GM21717 (cell line): Measurements from ENCODE around the gene CALCOCO1.
"Not testable (repeated sequence)": the region's sequence is repeated elsewhere in the genome, so short reads cannot be mapped to it uniquely, and the experiment has no call there.

Experiments
- ATAC-seq: cut with Tn5 transposase; IDR thresholded peaks from one replicate; pipeline ENCODE4 v1.9.1; 2021; ENCODE audit warnings: mild to moderate bottlenecking, moderate library complexity; ENCODE audit not compliant: unreplicated experiment

The CALCOCO1 gene

DNA sequence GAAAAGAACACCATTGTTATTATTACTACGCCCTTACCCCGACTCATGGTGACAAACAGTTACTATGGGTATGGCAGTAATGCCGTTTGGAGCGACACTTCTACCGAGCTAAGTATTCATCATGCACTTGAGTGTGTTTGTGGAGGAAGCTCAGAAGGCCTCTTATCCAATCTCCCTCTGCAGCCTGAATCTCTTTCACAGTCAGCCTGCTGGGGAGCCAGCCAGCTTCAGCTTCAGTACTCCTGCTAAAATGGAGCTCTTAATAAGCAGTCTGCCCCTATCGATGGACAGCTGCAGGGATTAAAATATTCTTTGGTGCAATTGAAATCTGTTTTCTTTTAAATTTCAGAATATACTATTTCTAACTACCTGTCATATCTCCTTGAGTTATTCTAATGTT lies 26.7 kb downstream of the CALCOCO1 start:
- no peak for ATAC-seq

DNA sequence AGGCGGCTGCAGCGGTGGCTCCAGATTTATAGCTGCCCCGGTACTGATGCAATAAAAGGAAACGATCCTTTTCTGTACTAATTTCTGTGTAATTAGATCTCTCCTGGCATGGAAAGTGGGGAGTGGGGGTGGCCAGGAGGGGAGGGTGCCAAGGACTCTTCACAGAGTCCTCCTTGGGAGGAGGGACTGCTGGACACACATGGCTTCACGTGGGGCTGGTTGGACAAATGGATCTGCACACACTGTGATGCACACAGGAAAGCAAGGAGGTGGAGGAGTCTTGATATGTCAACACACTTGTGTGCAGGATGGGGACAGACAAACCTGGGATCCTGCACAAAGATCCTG lies 27.6 kb downstream of the CALCOCO1 start:
- ATAC-seq = no peak

DNA sequence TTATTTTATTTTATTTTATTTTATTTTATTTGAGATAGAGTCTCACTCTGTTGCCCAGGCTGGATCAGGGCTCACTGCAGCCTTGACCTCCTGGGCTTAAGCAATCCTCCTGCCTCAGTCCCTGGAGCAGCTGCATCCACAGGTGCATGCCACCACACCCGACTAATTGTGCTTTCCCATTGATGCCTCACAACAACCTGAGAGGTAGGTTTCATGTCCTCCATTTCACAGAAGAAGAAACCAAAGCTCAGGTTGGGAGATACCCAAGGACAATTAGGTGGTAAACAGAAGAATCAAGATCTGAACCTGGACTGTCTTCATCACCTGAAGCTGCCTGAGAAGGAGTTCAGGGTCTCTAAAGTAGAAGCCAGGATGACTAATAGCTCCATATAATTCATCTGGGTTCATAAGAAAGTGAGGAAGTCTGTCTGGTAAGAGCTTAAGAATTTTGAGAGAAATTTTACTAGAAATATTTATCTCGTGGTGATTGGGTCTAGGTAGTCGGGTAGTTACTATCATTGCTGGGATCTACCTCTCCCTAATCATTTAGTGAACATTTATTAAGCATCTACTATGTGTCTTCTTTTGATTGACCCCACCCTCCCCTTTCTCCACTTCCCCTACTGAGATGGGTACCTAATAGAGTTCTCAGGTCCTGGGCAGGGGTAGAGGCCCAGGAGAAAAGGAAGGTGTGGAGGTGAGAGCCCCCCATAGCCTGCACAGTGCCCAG lies 28.1 kb downstream of the CALCOCO1 start:
- ATAC-seq = no peak

DNA sequence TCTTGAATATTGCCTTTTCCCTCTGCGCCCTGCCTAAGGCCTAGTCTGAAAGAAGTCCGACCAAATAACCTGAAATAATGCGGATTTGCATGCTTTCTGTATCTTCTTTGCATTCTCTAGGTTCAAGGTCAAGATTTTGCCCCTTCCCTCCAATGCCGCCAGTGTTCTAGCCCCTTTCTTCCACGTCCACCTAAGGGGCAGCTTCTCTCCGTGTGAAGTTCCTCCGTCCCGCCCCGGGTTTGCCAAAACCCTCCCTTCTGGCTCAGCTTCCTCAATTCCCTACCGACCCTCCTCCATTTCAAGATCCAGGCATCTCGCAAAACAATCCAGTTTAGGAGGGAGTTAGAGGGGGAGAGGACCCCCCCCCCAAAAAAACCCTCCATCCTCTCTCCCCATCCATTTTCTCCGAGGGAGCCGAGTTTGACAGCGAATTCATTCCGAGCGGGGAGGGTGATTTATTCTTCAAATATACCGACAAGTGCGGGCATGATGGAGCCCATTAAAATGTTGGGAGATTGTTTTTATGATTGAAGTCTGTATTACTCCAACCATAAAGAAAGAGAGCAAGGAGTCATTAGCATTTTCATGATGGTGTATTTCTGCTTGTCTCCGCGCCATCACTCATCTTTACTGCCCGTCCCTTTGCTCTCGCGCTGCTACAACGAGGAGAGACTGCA lies 30.5 kb downstream of the CALCOCO1 start:
- no peak for ATAC-seq

DNA sequence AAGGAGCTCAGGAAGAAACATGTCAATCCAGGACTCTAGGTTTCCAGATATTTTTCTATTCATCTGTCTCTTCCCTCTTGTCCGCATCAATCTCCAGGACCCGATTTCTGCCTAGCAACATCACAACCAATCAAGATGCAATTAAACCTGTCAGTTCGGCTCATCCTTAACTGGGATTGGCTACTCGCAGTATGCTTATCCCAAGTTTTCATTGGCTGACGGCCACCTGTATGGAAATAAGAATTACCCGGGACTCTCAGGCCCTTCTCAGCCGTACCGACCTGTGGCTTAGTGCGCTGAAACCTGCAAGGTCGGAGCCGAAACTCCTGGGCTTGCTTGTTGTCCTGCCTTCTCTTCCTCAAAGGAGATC lies 31.0 kb downstream of the CALCOCO1 start:
- ATAC-seq = no peak

DNA sequence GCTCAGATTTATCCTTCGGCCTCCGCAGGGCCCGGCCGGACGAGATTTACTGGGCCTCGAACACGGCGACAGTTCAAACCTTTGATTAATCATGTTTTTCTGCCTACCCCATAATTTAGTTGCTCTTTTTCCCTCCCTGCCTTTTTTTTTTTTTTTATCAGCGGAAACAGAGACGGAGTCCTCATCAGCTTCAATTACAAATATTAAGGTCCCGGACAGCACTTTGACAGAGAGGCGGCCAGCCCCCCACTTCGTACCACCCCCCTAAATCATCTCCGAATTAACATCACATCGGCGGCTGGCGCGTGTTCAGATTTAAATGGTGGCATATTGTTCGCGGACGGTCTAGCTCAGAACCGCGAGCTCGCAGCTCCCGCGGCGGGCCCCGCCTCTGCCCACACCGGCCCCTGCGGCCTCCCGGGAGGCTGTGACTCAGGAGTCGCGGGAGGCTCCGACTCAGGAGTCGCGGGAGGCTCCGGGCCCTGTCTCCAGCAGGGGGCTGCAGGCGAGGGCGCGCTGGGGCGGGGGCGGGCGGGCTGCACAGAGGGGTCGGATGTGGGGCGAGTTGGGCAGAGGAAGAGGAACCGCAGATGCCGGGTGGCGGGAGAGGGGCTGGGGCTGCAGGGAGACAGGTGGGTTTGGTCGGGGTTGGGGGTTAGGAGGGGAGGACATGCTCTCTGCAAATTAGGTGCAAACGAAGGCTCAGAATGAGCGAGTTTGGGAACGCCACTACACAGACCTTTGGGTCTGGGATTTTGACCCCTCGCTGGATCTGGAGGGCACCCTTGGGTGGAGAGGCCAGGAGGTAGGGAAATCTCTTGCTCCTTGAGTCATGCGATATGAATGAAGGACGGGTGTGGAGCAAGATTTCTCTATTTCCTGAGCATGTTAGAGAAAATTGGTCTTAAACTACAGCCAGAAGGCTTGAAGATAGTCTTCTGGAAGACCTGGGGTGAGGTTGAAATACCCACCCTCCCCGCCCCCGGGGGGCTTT lies 31.8 kb downstream of the CALCOCO1 start:
- ATAC-seq = no peak

DNA sequence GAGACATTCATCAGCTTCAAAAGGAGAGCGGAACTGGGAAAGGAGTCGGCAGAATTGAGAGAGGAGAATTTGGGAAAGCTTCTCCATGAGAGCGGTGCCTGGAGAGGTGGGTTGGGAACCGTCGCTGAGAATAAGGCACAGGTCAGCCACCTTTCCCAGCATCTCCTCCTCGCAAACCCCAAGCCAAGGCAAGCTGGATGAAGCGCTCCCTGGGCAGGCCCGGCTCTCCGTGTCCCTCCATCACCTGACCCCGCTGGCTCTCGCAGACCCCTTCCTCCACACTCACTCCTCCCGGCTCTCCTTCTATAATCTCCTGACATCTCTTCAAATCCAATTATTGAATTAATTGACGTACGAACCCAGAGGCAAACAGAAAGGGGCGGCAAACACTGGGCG lies 32.5 kb downstream of the CALCOCO1 start:
- no peak for ATAC-seq

DNA sequence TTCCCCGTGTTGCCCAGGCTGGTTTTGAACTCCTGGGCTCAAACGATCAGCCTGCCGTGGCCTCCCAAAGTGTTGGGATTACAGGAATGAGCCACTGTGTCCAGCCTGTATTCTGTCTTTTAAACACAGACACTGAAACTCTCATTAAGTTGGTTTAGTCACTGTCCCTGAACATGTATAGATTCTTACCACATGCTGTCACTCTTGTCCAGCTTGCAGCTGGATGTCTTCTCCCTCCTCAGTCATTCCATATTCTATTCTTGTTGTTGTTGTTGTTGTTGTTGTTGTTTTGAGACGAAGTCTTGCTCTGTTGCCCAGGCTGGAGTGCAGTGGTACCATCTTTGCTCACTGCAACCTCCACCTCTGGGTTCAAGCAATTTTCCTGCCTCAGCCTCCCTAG lies 39.1 kb downstream of the CALCOCO1 start:
- no peak for ATAC-seq

DNA sequence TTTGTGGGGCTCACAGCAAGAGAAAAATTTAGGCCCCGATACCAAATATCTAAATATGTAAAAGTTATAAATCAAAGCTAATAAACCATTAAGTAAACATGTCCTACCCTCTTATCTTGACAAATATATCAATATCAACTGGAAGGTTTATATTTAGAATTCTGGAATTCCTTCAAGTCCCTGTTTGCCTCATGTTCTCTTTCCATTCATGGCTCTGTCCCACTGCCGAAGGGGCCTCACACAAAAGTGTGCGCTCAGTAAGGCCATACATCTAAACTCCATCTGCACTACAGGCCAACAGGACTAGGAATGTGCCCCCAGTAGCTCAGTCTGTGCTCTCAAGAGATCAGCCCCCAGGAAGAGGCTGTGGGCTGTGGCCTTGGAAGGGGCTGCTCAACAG lies 40.8 kb downstream of the CALCOCO1 start:
- no peak for ATAC-seq

DNA sequence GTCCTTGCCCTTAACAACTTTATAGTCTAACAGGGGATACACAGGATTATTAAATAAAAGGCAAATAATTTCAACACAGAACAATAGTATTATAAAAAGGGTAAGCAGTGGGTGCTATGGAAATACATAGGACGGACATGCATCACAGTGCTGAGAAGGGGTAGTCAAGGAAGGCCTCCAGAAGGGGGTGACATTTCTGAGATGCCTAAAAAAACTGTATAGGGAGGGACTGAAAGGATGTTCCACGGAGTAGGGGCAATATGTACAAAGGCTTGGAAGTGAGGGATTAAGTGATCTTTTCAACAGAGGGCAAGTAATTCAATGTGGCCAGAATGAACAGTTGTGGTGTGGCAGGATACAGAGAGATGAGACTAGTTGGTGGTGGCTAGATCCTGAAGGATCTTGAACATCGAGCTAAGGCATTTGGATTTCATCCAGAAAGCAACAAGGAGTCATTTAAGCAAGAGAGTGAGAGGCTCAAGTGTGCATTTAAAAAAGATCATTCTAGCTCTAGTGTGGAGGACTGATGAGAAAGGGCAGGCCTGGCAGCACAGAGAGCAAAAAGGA lies 42.5 kb downstream of the CALCOCO1 start:
- ATAC-seq = no peak

DNA sequence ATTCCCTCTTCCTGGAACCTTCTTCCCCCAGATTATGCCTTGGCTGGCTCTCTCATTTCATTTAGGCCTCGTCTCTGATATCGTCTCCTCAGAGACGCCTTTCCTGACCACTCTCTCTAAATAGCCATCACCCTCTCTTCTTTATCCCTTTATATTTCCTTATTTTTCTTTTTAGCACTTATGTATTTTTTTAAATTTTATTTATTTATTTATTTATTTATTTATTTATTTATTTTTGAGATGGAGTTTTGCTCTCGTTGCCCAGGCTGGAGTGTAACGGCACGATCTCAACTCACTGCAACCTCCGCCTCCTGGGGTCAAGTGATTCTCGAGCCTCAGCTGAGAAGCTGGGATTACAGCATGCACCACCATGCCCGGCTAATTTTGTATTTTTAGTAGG lies 43.3 kb downstream of the CALCOCO1 start:
- ATAC-seq = no peak

DNA sequence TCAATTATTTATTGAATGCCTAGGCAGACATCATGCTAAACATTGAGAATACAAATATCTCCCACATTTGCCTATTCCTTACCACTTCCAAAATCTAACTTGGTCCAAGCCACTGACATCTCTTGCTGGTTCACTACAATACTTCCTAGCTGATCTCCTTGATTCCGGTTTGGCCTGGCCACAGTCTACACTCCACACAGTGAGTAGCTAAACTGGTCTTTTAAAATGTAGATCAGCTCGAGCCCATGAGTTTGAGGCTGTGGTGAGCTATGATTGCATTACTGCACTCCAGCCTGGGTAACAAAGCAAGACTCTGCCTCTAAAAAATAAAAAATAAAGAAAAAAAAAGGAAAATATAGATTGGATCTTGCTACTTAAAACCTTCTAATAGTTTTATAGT lies 43.8 kb downstream of the CALCOCO1 start:
- no peak for ATAC-seq

DNA sequence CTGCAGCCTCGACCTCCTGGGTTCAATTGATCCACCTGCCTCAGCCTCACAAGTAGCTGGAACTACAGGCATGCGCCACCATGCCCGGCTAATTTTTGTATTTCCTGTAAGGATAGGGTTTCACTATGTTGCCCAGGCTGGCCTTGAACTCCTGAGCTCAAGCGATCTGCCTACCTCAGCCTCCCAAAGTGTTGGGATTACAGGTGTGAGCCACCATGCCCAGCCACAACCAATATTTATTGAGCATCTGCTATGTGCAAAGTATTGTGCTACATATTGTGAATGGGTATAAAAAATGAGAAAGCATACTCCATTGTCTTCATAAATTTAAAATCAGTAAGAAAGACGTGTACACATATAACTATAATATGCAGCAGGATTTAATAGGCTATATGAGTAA lies 47.2 kb downstream of the CALCOCO1 start:
- ATAC-seq = not testable (repeated sequence)

DNA sequence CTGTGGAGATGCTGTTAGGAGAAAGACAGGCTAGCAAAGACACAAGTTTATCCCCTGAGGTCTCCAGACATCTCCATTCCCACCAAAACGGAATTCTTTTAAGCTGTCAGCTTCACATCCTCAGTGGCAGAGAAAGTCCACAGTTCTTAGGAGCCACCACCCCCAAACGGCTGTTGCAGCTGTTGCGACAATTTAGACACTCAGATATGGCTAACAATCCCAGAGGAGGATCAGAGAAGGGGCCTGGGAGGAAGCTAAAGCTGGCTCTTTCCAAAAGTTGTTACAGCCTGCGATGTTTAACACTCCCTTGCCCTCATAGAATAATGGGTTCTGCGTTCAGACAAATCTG lies 49.5 kb downstream of the CALCOCO1 start:
- ATAC-seq = no peak

DNA sequence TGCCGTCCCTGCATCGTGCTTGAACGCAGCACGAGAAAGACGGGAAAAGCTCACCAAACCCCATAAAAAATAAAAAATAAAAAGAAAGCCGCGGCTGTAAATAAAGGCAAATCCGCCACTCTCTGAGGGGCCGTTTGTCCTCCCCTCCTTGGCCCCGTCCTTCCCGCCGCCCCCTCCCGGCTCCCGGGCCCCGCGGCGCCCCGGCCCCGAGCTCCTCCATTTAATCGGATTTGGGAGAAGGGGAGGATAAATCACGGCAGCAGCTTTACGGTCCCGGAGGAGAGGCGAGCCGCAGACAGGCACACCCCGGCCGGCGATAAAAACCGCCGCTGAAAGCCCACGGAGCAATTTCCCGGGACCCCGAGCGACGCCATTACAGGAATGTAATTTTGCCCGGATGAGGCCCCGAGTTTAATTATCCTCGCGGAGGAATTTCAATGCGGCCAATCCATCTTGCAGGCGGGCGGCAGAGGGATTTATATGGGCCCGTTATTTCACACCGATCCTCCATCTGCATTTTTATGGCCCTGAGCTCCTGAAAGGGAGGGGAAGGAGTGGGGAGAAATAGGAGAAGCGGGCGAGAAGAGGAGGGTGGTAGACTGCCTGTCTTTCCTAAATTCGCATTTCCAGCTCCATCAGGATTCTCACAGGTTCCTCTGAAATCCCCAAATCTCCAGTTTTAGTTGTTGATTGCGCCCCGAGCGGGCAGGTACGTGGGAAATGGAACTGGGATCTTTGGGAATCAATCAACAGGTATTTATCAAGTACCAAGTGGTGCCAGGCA lies 50.0 kb downstream of the CALCOCO1 start:
- no peak for ATAC-seq

DNA sequence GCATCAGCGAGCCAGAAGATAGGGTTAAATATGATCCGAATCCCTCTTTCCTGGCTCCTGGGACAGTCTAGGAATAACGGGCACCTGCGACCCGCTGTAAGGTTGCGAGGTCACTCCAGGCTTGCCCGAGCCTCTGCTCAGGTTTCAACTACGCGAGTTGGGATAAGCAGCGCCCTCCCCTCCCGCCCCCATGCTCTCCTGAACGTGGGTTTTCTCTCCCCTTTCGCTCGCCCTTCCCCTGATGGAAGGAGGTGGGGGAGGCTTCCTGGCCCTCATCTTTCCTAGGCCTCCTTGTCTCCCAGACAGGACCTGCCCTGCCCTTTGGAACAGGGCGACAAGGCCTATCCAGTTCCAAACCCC lies 50.6 kb downstream of the CALCOCO1 start:
- ATAC-seq = no peak

DNA sequence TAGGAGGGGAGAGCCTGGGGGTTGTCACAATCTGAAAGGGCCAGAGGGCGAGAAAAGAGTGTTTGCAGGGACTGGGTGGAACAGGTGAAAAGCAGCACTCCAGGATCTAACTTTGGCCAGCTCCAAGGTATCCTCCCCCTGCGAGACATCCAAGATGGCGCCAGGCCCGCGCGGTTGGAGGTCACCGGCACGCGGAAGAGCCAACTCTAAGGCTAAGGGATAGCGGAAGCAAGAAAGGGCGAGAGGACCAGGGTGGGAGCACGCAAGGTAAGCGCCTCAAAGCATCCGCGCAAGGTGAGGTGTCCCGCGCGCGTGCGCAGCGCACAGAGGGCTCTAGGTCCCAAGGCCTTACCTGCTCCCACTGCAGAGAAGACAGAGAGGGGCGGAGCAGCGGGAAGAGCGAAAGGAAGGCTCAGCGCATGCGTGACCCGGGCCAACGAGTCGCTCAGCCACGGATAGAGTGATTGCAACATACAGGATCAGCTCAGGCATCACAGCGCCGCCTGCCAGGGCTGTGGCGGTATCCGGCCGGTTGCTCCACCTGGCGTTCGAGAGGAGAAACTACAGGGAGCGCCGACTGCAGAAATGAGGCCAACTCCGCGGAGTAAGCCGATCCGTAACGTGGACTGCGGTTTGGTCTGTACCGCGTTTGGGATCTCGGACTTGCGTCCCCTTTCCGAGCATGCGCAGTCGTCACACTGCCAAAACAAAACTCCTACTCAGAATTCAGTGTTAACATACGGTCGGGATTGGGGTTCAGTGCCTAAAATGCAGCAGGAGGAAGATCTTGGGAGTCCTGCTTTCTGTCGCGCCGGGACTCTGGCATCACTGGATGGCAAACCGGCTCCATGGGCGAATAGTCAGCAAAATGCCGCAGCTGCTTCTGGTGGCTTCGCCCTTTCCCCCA lies 51.3 kb downstream of the CALCOCO1 start, which contains the start of gene ATP5MC2:
Gene ATP5MC2, minus strand, starts transcription at position 383 of the 907 bp plus-strand sequence. CDS start 3,469 bp downstream, outside the sequence.
- peak; percentile 93 for ATAC-seq

DNA sequence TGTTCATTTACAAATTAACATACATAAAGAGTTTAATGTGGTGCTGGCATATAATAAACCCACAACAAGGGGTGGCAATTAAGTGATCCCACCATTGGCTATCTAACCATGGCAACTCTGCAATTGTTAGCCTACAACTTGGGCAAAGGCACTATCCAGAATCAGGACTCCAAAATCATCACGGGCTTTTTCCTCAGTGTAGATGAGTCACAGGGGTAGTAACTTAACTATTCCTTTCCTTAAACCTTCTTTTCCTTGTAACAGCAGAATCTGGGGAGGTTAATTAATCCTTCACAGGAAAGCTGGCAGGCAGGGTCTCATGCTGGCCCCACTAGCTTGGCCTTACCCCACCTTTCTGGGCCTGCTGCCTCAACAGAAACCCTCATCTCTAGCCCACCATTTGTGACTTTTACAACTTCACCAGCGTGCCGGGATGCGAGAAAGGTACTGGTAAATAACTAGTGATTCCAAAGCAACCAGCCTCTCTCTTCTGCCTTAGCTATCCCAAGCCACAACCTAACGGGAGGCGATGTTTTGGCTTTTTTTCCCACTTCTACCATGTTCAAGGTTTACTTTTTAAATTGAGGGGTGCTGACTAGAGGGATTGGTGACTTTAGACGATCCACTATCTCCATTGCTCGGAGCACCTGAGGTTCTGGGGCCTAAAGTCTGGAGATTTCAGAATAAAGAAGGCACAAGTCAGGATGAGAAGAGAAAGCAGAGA lies 52.1 kb downstream of the CALCOCO1 start:
- ATAC-seq = no peak

DNA sequence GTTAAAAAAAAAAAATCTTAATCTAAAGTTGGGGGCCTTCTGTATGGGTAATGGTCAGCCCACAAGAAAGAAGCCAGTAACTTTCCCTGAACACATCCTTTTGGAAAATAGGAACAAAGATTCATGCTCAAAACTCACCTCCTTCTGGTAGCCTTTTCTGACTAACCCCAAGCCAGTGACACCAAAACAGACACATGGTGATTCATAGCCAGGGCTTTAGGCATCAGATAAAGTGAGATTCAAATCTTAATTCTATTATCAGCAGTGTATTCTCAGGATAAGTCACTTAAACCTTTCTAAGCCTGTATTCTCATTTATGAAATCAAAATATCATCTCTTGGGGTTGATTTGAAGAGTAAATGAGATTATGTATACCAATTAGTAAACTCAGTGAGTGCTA lies 56.3 kb downstream of the CALCOCO1 start:
- no peak for ATAC-seq
